OCI-LY7 (cell line): ENCODE data around the gene TTC21A.

ENCODE experiments used
- CTCF ChIP-seq: fragments of 200-600 bp; sonication (generic); conservative IDR thresholded peaks from 2 replicates; pipeline ENCODE4 v1.5.1; 2014; ENCODE audit warnings: mild to moderate bottlenecking, antibody characterized with exemption, low read length, moderate library complexity, mixed read lengths
- EZH2phosphoT487 ChIP-seq: fragments of 200-600 bp; sonication (generic); IDR thresholded peaks from 2 replicates; pipeline ENCODE4 v1.6.1; 2018; ENCODE audit warnings: low read depth, borderline replicate concordance, mild to moderate bottlenecking, mixed run types, antibody characterized with exemption, low read length, moderate library complexity, mixed read lengths

GRCh38 chr3:39146611-39147591 lies 39.4 kb downstream of the TTC21A start:
- TF ChIP-seq CTCF (no peak), EZH2phosphoT487 (no peak)
